ENCODE results near the gene SRRM2.

The SRRM2 gene

GRCh38 chr16:2770057-2770951 lies 17.9 kb downstream of the SRRM2 start:
- no peak overlapping the region for H3K4me3 ChIP-seq (replicated peaks; ENCODE audit: low read depth, low read length)
- no peak for DNase-seq (ENCODE audit: extremely low read depth, low read depth)
- TF ChIP-seq CTCF (IDR thresholded peaks at IDR 0.05; ENCODE audit: low read depth, low read length, missing control alignments) = peak; percentile 7

GRCh38 chr16:2771496-2772402 lies 19.3 kb downstream of the SRRM2 start:
- H3K4me3 ChIP-seq (replicated peaks; ENCODE audit: low read depth, low read length) = no peak overlapping the region
- no peak for DNase-seq (ENCODE audit: extremely low read depth, low read depth)
- TF ChIP-seq CTCF (IDR thresholded peaks at IDR 0.05; ENCODE audit: low read depth, low read length, missing control alignments) = no peak

- no peak for TF ChIP-seq CTCF (IDR thresholded peaks at IDR 0.05; ENCODE audit: low read depth, low read length, missing control alignments)
- H3K4me3 ChIP-seq (replicated peaks; ENCODE audit: low read depth, low read length) = no peak overlapping the region
- no peak for DNase-seq (ENCODE audit: extremely low read depth, low read depth)
Observed at GRCh38 chr16:2773188-2773968, 20.9 kb downstream of the SRRM2 start.

GRCh38 chr16:2774161-2774891 lies 21.9 kb downstream of the SRRM2 start:
- no peak for TF ChIP-seq CTCF (IDR thresholded peaks at IDR 0.05; ENCODE audit: low read depth, low read length, missing control alignments)
- no peak for DNase-seq (ENCODE audit: extremely low read depth, low read depth)
- H3K4me3 ChIP-seq (replicated peaks; ENCODE audit: low read depth, low read length) = no peak overlapping the region

- no peak for DNase-seq (ENCODE audit: extremely low read depth, low read depth)
- H3K4me3 ChIP-seq (replicated peaks; ENCODE audit: low read depth, low read length) = peak overlapping the region; percentile 74
- no peak for TF ChIP-seq CTCF (IDR thresholded peaks at IDR 0.05; ENCODE audit: low read depth, low read length, missing control alignments)
Observed at GRCh38 chr16:2775131-2775716, 22.8 kb downstream of the SRRM2 start.

Data from HFF-Myc (cell line).